ENCODE results near the gene AFG1L. TPM values are rescaled to one million over a fixed set of nuclear protein-coding genes. Genes with fewer than 3 reads are reported as not detected.
"Not testable (repeated sequence)": the region's sequence is repeated elsewhere in the genome, so short reads cannot be mapped to it uniquely, and the experiment has no call there.

AFG1L gene
- total and polyA plus RNA-seq, 7 experiments from 2014 or later, result 3.5 to 9.2 (median 6.5) TPM

GRCh38 chr6:108559097-108559883 lies 264.4 kb downstream of the AFG1L start:
- H3K27me3 Mint-ChIP-seq, result peaks cover 0 to 51% (median 0%) of the 10 kb centered on the region in 5 donors
- peaks cover 15 to 17% of the 10 kb centered on the region in 2 donors for H3K4me1 ChIP-seq (ENCODE audit: control insufficient read depth in 2 of 2, insufficient read depth in 2 of 2, low read length in 2 of 2)
- no peaks in the 10 kb centered on the region for H3K9me3 ChIP-seq (ENCODE audit: control insufficient read depth in 2 of 3, low read length in 3 of 3)
- intact Hi-C loops (cut with micrococcal nuclease), result loop anchor here (1.0 to 5.0 kb wide), 15 partner anchors 223 to 1621 kb away; partner anchors contain the start of genes CD164 (in 1 of the 2), CDC40 (in 1 of the 2), CEP57L1 (in 1 of the 2) and MICAL1 (in 1 of the 2)
- peaks cover 21 to 34% (median 25%) of the 10 kb centered on the region in 7 donors for H3K4me1 Mint-ChIP-seq
- H3K4me3 Mint-ChIP-seq, result peak overlapping the region; percentile 88 to 98 (median 97)
- CTCF ChIA-PET, result interaction anchor here (1.0 to 1.2 kb wide), 4 partner anchors 12 to 513 kb away, joined by 3 to 5 read pairs (median 4); no protein-coding TSS in a partner anchor
- peak overlapping the region; percentile 87 to 99 (median 97) for H3K27ac Mint-ChIP-seq
- peak overlapping the region; percentile 88 for H3K4me3 ChIP-seq (ENCODE audit: low read length)
- peak; percentile 85 to 93 (median 90) for DNase-seq
- POLR2A ChIA-PET, result interaction anchor here (0.8 to 3.5 kb wide), 20 partner anchors 7 to 1132 kb away, joined by 3 to 41 read pairs (median 5); partner anchors contain the start of genes AK9, ARMC2, CD164 and CEP57L1
- no peaks in the 10 kb centered on the region for H3K9me3 Mint-ChIP-seq
- H3K27me3 ChIP-seq (ENCODE audit: control insufficient read depth in 2 of 2, insufficient read depth in 2 of 2, low read length in 2 of 2), result no peaks in the 10 kb centered on the region
- H3K27ac ChIP-seq (ENCODE audit: low read depth, low read length), result peak overlapping the region; percentile 100
- H3K36me3 Mint-ChIP-seq, result peaks cover 0 to 12% (median 6%) of the 10 kb centered on the region in 5 donors
- H3K36me3 ChIP-seq (ENCODE audit: control insufficient read depth in 2 of 3, insufficient read depth in 3 of 3, low read length in 3 of 3), result peaks cover 0 to 11% (median 0%) of the 10 kb centered on the region in 3 experiments
- peak; percentile 68 for ATAC-seq

DNA sequence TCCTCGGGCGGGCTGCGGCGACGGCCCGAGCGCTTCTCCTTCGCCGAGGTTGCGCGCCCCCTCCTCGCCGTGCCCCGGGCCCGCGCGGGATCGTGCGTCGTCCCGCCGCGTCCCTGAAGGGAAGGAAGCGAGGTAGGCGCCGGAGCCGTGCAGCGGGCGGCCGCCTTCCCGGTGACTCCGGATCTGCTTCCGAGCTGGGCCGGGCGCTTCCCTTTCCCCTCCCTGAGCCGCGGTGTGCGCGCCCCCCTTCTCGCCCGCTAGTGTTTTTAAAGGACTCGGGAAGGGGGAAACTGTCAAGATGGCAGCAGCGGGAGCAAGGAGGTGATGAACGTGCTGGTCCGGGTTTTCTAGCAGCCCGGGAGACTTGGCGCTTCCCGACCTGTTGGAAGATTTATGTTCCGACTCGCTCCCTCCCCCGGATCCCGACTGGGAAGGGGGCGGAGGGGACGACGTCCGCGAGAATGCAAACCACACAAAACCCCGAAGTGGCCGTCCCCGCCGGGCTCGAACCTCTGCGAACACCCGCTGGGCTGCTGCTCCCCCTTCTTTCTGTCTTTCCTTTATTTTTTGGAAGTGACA lies 265.1 kb downstream of the AFG1L start:
- intact Hi-C loops (cut with micrococcal nuclease), result loop anchor here (1.0 to 5.0 kb wide), 15 partner anchors 222 to 1620 kb away; partner anchors contain the start of genes CD164 (in 1 of the 2), CDC40 (in 1 of the 2), CEP57L1 (in 1 of the 2) and MICAL1 (in 1 of the 2)
- Mint-ChIP-seq H3K9me3 (no peaks in the 10 kb centered on the region), H3K4me3 (peak overlapping the region; percentile 86 to 98 (median 94)), H3K36me3 (peaks cover 0 to 12% (median 6%) of the 10 kb centered on the region in 5 donors), H3K4me1 (peaks cover 28 to 40% (median 31%) of the 10 kb centered on the region in 7 donors), H3K27ac (peak overlapping the region; percentile 81 to 99 (median 90)), H3K27me3 (peaks cover 0 to 45% (median 0%) of the 10 kb centered on the region in 5 donors)
- CTCF ChIA-PET, result no interaction called here
- DNase-seq (peak in 4 of 9 donors; percentile 33 to 47 (median 42)), ATAC-seq (no peak)
- Histone ChIP-seq H3K27ac (ENCODE audit: low read depth, low read length) (peak overlapping the region; percentile 100), H3K4me1 (ENCODE audit: control insufficient read depth in 2 of 2, insufficient read depth in 2 of 2, low read length in 2 of 2) (peaks cover 22 to 24% of the 10 kb centered on the region in 2 donors), H3K27me3 (ENCODE audit: control insufficient read depth in 2 of 2, insufficient read depth in 2 of 2, low read length in 2 of 2) (no peaks in the 10 kb centered on the region), H3K36me3 (ENCODE audit: control insufficient read depth in 2 of 3, insufficient read depth in 3 of 3, low read length in 3 of 3) (peaks cover 0 to 11% (median 0%) of the 10 kb centered on the region in 3 experiments), H3K4me3 (ENCODE audit: low read length) (peak overlapping the region; percentile 88), H3K9me3 (ENCODE audit: control insufficient read depth in 2 of 3, low read length in 3 of 3) (no peaks in the 10 kb centered on the region)
- POLR2A ChIA-PET, result interaction anchor here (0.7 to 3.5 kb wide), 15 partner anchors 8 to 1131 kb away, joined by 3 to 41 read pairs (median 4); partner anchors contain the start of genes AK9, ARMC2, CEP57L1 and FIG4

- no peaks in the 10 kb centered on the region for H3K9me3 ChIP-seq (ENCODE audit: control insufficient read depth in 2 of 3, low read length in 3 of 3)
- intact Hi-C loops (cut with micrococcal nuclease), result no loop called here
- POLR2A ChIA-PET, result interaction anchor here (0.7 to 3.5 kb wide), 9 partner anchors 17 to 1130 kb away, joined by 3 to 41 read pairs (median 8); partner anchors contain the start of genes AK9, ARMC2, CEP57L1 and FIG4
- Mint-ChIP-seq H3K4me3 (peak within 1 kb of the TSS; percentile 86 to 98 (median 94)), H3K4me1 (peaks cover 35 to 47% (median 38%) of the 10 kb centered on the region in 7 donors), H3K27me3 (peaks cover 0 to 42% (median 0%) of the 10 kb centered on the region in 5 donors), H3K36me3 (peaks cover 0 to 12% (median 6%) of the 10 kb centered on the region in 5 donors), H3K27ac (peak within 1 kb of the TSS; percentile 81 to 99 (median 90)), H3K9me3 (no peaks in the 10 kb centered on the region)
- peak within 1 kb of the TSS; percentile 88 for H3K4me3 ChIP-seq (ENCODE audit: low read length)
- DNase-seq (peak; percentile 32 to 67 (median 48)), ATAC-seq (peak; percentile 18)
- H3K27ac ChIP-seq (ENCODE audit: low read depth, low read length), result peak within 1 kb of the TSS; percentile 100
- CTCF ChIA-PET, result no interaction called here
- H3K27me3 ChIP-seq (ENCODE audit: control insufficient read depth in 2 of 2, insufficient read depth in 2 of 2, low read length in 2 of 2), result no peaks in the 10 kb centered on the region
- H3K4me1 ChIP-seq (ENCODE audit: control insufficient read depth in 2 of 2, insufficient read depth in 2 of 2, low read length in 2 of 2), result peaks cover 28 to 31% of the 10 kb centered on the region in 2 donors
- peaks cover 0 to 11% (median 0%) of the 10 kb centered on the region in 3 experiments for H3K36me3 ChIP-seq (ENCODE audit: control insufficient read depth in 2 of 3, insufficient read depth in 3 of 3, low read length in 3 of 3)
Measured at GRCh38 chr6:108560463-108561308, 265.8 kb downstream of the AFG1L start, which contains the start of gene FOXO3. Gene FOXO3, plus strand, starts transcription at chr6:108560917. Its CDS starts 292 bp downstream, at chr6:108561209.

- H3K9me3 ChIP-seq (ENCODE audit: control insufficient read depth in 2 of 3, low read length in 3 of 3); intact Hi-C loops (cut with micrococcal nuclease); H3K9me3 Mint-ChIP-seq; H3K27ac ChIP-seq (ENCODE audit: low read depth, low read length); H3K27me3 ChIP-seq (ENCODE audit: control insufficient read depth in 2 of 2, insufficient read depth in 2 of 2, low read length in 2 of 2); ATAC-seq; CTCF ChIA-PET; POLR2A ChIA-PET; H3K27ac Mint-ChIP-seq; H3K4me3 ChIP-seq (ENCODE audit: low read length): not testable (repeated sequence)
- H3K4me1 Mint-ChIP-seq, result peaks cover 41 to 53% (median 43%) of the 10 kb centered on the region in 7 donors
- peaks cover 0 to 11% (median 0%) of the 10 kb centered on the region in 3 experiments for H3K36me3 ChIP-seq (ENCODE audit: control insufficient read depth in 2 of 3, insufficient read depth in 3 of 3, low read length in 3 of 3)
- H3K36me3 Mint-ChIP-seq, result peaks cover 0 to 12% (median 6%) of the 10 kb centered on the region in 5 donors
- peak overlapping the region in 2 of 10 donors; percentile 76 to 88 for H3K4me3 Mint-ChIP-seq
- H3K27me3 Mint-ChIP-seq, result peaks cover 0 to 43% (median 0%) of the 10 kb centered on the region in 5 donors
- peak in 1 of 9 donors; percentile 4 for DNase-seq
- H3K4me1 ChIP-seq (ENCODE audit: control insufficient read depth in 2 of 2, insufficient read depth in 2 of 2, low read length in 2 of 2), result peaks cover 33 to 37% of the 10 kb centered on the region in 2 donors
Measured at GRCh38 chr6:108561309-108561647, 266.4 kb downstream of the AFG1L start.

GRCh38 chr6:108561742-108562502 lies 267.1 kb downstream of the AFG1L start:
- Mint-ChIP-seq H3K36me3 (peaks cover 0 to 12% (median 6%) of the 10 kb centered on the region in 5 donors), H3K4me1 (peaks cover 43 to 57% (median 47%) of the 10 kb centered on the region in 7 donors), H3K27me3 (peaks cover 0 to 37% (median 0%) of the 10 kb centered on the region in 5 donors), H3K27ac (peak overlapping the region; percentile 3 to 87 (median 45)), H3K4me3 (peak overlapping the region; percentile 67 to 87 (median 78)), H3K9me3 (no peaks in the 10 kb centered on the region)
- Histone ChIP-seq H3K4me3 (ENCODE audit: low read length) (no peak overlapping the region), H3K27ac (ENCODE audit: low read depth, low read length) (no peak overlapping the region), H3K9me3 (ENCODE audit: control insufficient read depth in 2 of 3, low read length in 3 of 3) (no peaks in the 10 kb centered on the region), H3K4me1 (ENCODE audit: control insufficient read depth in 2 of 2, insufficient read depth in 2 of 2, low read length in 2 of 2) (peaks cover 38 to 41% of the 10 kb centered on the region in 2 donors), H3K36me3 (ENCODE audit: control insufficient read depth in 2 of 3, insufficient read depth in 3 of 3, low read length in 3 of 3) (peaks cover 0 to 11% (median 0%) of the 10 kb centered on the region in 3 experiments), H3K27me3 (ENCODE audit: control insufficient read depth in 2 of 2, insufficient read depth in 2 of 2, low read length in 2 of 2) (no peaks in the 10 kb centered on the region)
- ATAC-seq (no peak), DNase-seq (peak in 1 of 9 donors; percentile 13)
- ChIA-PET POLR2A (interaction anchor here (1.0 kb wide), 1 partner anchor 15 kb away, joined by 3 read pairs; no protein-coding TSS in a partner anchor), CTCF (interaction anchor here (0.6 kb wide), 1 partner anchor 801 kb away, joined by 4 read pairs; no protein-coding TSS in a partner anchor)
- intact Hi-C loops (cut with micrococcal nuclease), result no loop called here

Data from naive thymus-derived CD4-positive, alpha-beta T cell (primary cell).